K562 (cell line): Measurements from ENCODE around the gene ALDOC. TPM values are rescaled to one million over a fixed set of nuclear protein-coding genes. Genes with fewer than 3 reads are reported as not detected.

Source experiments
- ATAC-seq: fragments of 200-7000 bp; cut with Tn5 transposase; 3 replicates; pipeline ENCODE4 v1.9.1; 2020; ENCODE audit warnings: moderate library complexity
- BruUV-seq: library from RNA; stranded (reverse); fragments of 400-500 nt; replicated peaks from 2 replicates; lab custom pipeline; 2021; lab: Mats Ljungman, UMichigan
- CTCF ChIA-PET: fragments of 300-600 bp; formaldehyde crosslinking; extraction: SDS; loops from one replicate; lab custom pipeline; 2021; ENCODE audit warnings: low intra/inter-chr PET ratio; lab: Yijun Ruan, JAX
- POLR2A ChIA-PET: fragments of 300-600, 350-650 bp; sonication (Branson Sonifier 250); formaldehyde crosslinking; extraction: SDS; loops from one replicate; lab custom pipeline; 2021; ENCODE audit warnings: antibody characterized with exemption, inconsistent platforms; lab: Yijun Ruan, JAX
- DNase-seq, 4 experiments: peaks; one replicate each; pipeline versions ENCODE4 v3.0.0 to v3.0.0-alpha.2; 2011 to 2018; ENCODE audit warnings: low spot score in 3 of 4, mixed read lengths in 3 of 4; ENCODE audit errors: extremely low read depth in 1 of 4
- FAIRE-seq: peaks from 2 replicates; lab custom pipeline; 2011; peaks lifted over from hg19 to GRCh38; lab: Jason Lieb, UNC
- H2AFZ ChIP-seq: 2 replicates; pipeline ENCODE4 v1.6.0; 2011; ENCODE audit warnings: low read depth, low read length, control low read depth, inconsistent platforms
- H3K27ac ChIP-seq: fragments of 200-600 bp; 3 replicates; pipeline ENCODE4 v1.8.0; 2011; ENCODE audit warnings: low read depth, mild to moderate bottlenecking, control low read depth, inconsistent platforms, low read length, moderate library complexity, mixed read lengths; ENCODE audit errors: extremely low read depth
- H3K27me3 ChIP-seq, 2 experiments: fragments of 300-600 bp in 1 of 2; 2 replicates in 1 of 2; 3 replicates in 1 of 2; pipeline versions ENCODE4 v1.6.0 to v1.8.0; 2011; ENCODE audit warnings: inconsistent platforms in 2 of 2, low read length in 2 of 2, mild to moderate bottlenecking in 1 of 2, mixed read lengths in 1 of 2, moderate library complexity in 1 of 2; ENCODE audit not compliant: control insufficient read depth in 2 of 2, insufficient read depth in 2 of 2
- H3K36me3 ChIP-seq: fragments of 300-600 bp; 3 replicates; pipeline ENCODE4 v1.8.0; 2011; ENCODE audit warnings: mild to moderate bottlenecking, low read length, inconsistent platforms; ENCODE audit not compliant: control insufficient read depth, insufficient read depth
- H3K4me1 ChIP-seq, 2 experiments: fragments of 200-600 bp in 1 of 2; replicated peaks in 1 of 2; 2 replicates in 1 of 2; 3 replicates in 1 of 2; pipeline versions ENCODE4 v1.5.1 to v1.8.0; 2011; ENCODE audit warnings: inconsistent platforms in 2 of 2, low read length in 2 of 2, mild to moderate bottlenecking in 1 of 2, mixed read lengths in 1 of 2, moderate library complexity in 1 of 2; ENCODE audit not compliant: control insufficient read depth in 2 of 2, insufficient read depth in 2 of 2
- H3K4me2 ChIP-seq: 2 replicates; pipeline ENCODE4 v1.6.1; 2011; ENCODE audit warnings: low read length, control low read depth, inconsistent platforms, mixed read lengths; ENCODE audit not compliant: insufficient read depth
- H3K4me3 ChIP-seq: fragments of 200-600 bp; sonication (generic), shearing (Covaris generic); 2 replicates; pipeline ENCODE4 v1.5.1; 2016; ENCODE audit warnings: control low read depth, inconsistent platforms
- H3K79me2 ChIP-seq: fragments of 200-600 bp; 3 replicates; pipeline ENCODE4 v1.8.0; 2011; ENCODE audit warnings: low read length, inconsistent platforms; ENCODE audit not compliant: control insufficient read depth, insufficient read depth
- H3K9ac ChIP-seq, 2 experiments: 2 replicates each; pipeline versions ENCODE4 v1.6.0 to v1.6.1; 2011; ENCODE audit warnings: low read depth in 2 of 2, low read length in 2 of 2, control low read depth in 1 of 2, inconsistent platforms in 1 of 2, mild to moderate bottlenecking in 1 of 2, mixed read lengths in 1 of 2; ENCODE audit not compliant: insufficient read depth in 1 of 2
- H3K9me1 ChIP-seq: one replicate; pipeline ENCODE4 v1.6.0; 2011; ENCODE audit warnings: inconsistent platforms, mild to moderate bottlenecking, low read length, moderate library complexity; ENCODE audit not compliant: control insufficient read depth, insufficient read depth
- H3K9me3 ChIP-seq: replicated peaks from 2 replicates; pipeline ENCODE4 v1.5.1; 2011; ENCODE audit warnings: low read depth, low read length, inconsistent platforms; ENCODE audit not compliant: control insufficient read depth, insufficient read depth
- H4K20me1 ChIP-seq: replicated peaks from 2 replicates; pipeline ENCODE4 v1.6.1; 2011; ENCODE audit warnings: low read length, inconsistent platforms, mixed read lengths; ENCODE audit not compliant: control insufficient read depth, insufficient read depth
- NR0B1 ChIP-seq: fragments of 450-650 bp; IDR thresholded peaks from one replicate; pipeline ENCODE4 v1.6.1; 2018; ENCODE audit warnings: mild to moderate bottlenecking, moderate library complexity; ENCODE audit not compliant: partially characterized antibody
- NR2C1 ChIP-seq, 2 experiments: fragments of 450-650 bp; IDR thresholded peaks; 2 replicates each; pipeline ENCODE4 v1.6.1; 2017; ENCODE audit warnings: mild to moderate bottlenecking in 2 of 2, antibody characterized with exemption in 1 of 2, inconsistent platforms in 1 of 2, missing compliant biosample characterization in 1 of 2, missing genetic modification characterization in 1 of 2
- PBX2 ChIP-seq, 2 experiments: IDR thresholded peaks in 1 of 2; conservative IDR thresholded peaks in 1 of 2; 2 replicates each; pipeline ENCODE4 v1.6.1; 2016; ENCODE audit warnings: low read depth in 2 of 2, mild to moderate bottlenecking in 1 of 2, missing compliant biosample characterization in 1 of 2, missing genetic modification characterization in 1 of 2, moderate library complexity in 1 of 2
- RBM17 ChIP-seq: fragments of 200-400 bp; formaldehyde crosslinking; IDR thresholded peaks from 2 replicates; pipeline ENCODE4 v1.6.1; 2017; ENCODE audit warnings: low read depth, mild to moderate bottlenecking, low read length, borderline replicate concordance
- SIN3B ChIP-seq: fragments of 450-650 bp; IDR thresholded peaks from 2 replicates; pipeline ENCODE4 v1.6.1; 2017; ENCODE audit warnings: low read depth, mild to moderate bottlenecking, moderate library complexity
- SP2 ChIP-seq: IDR thresholded peaks from 2 replicates; pipeline ENCODE4 v1.6.1; 2011; ENCODE audit warnings: mild to moderate bottlenecking, low read depth, low read length, moderate library complexity; ENCODE audit not compliant: poor library complexity, severe bottlenecking; ENCODE audit errors: extremely low read depth
- UBTF ChIP-seq, 2 experiments: IDR thresholded peaks; 2 replicates each; pipeline ENCODE4 v1.6.1; 2012; ENCODE audit warnings: improper control_type of control experiment in 2 of 2, low read depth in 2 of 2, low read length in 2 of 2, borderline replicate concordance in 1 of 2
- ZBED1 ChIP-seq: IDR thresholded peaks from 2 replicates; pipeline ENCODE4 v1.6.1; 2014
- ZNF518B ChIP-seq: fragments of 250-450 bp; sonication (Bioruptor Pico); IDR thresholded peaks from 2 replicates; pipeline ENCODE4 v1.5.0; 2021; ENCODE audit warnings: mild to moderate bottlenecking, moderate library complexity
- ZSCAN29 ChIP-seq: fragments of 450-650 bp; IDR thresholded peaks from 2 replicates; pipeline ENCODE4 v1.6.1; 2017
- WGBS: fragments of 100-300 bp; shearing (Covaris generic); methylation state at CpG from one replicate; pipeline ENCODE4 v1.1.6; 2016; ENCODE audit warnings: low coverage, mixed read lengths; ENCODE audit not compliant: insufficient coverage; ENCODE audit errors: missing lambda C conversion rate; 5-methylcytosine and 5-hydroxymethylcytosine counted together
- in situ Hi-C: fragments of 300-500 bp; cut with MboI; formaldehyde crosslinking; loops from 4 replicates; pipeline ENCODE4 v1.15.0; 2018; ENCODE audit warnings: inconsistent platforms, mixed read lengths
- intact Hi-C: fragments of 100-400 bp; cut with micrococcal nuclease; formaldehyde crosslinking; loops from 2 replicates; pipeline ENCODE4 v1.14.2; 2022
- polyA plus RNA-seq, 8 experiments: library from polyadenylated mRNA; depleted of rRNA in 4 of 8; stranded (reverse) in 5 of 8; unstranded in 3 of 8; fragments of >200 nt; fragmentation: Nextera tagmentation in 2 of 8; fragmentation: Illumina TruSeq in 1 of 8; extraction: Ambion mirVana in 2 of 8; extraction: Trizol in 1 of 8; gene quantifications; 2 replicates each; pipeline versions ENCODE4 v1.2.1 to v1.2.3, GENCODE V29; 2011 to 2014; ENCODE audit warnings: inconsistent platforms in 1 of 8, missing spikeins in 1 of 8
- total RNA-seq, 7 experiments: library from RNA; depleted of rRNA in 6 of 7; stranded (reverse); fragments of >200 nt in 6 of 7; fragmentation: Illumina TruSeq in 2 of 7; extraction: Trizol in 2 of 7; gene quantifications; 2 replicates each; pipeline versions ENCODE4 v1.2.1 to v1.2.3, GENCODE V29; 2011 to 2021; ENCODE audit warnings: low replicate concordance in 1 of 7

ALDOC gene
- total and polyA plus RNA-seq, 9 of the 15 experiments (the other 6 are each of a cell fraction or from before 2014, with no cell fraction given), result 43.2 to 263 (median 99.2) TPM

GRCh38 chr17:28615260-28615940, 38.7 kb upstream of the ALDOC start:
- DNase-seq (no peak), ATAC-seq (no peak), FAIRE-seq (no peak)
- Histone ChIP-seq H3K79me2 (no peaks in the 10 kb centered on the region), H3K4me2 (no peak overlapping the region), H3K9me1 (no peaks in the 10 kb centered on the region), H2AFZ (no peak overlapping the region), H3K36me3 (peaks cover 98% of the 10 kb centered on the region), H3K9ac (no peak overlapping the region), H3K4me1 (no peaks in the 10 kb centered on the region), H3K9me3 (no peaks in the 10 kb centered on the region), H3K27me3 (no peaks in the 10 kb centered on the region), H3K27ac (no peak overlapping the region), H4K20me1 (0 out of 2 replicates have a peak, but pooled peaks cover 8% of the 10 kb centered on the region), H3K4me3 (no peak overlapping the region)
- CTCF ChIA-PET, result interaction anchor here (0.6 kb wide), 1 partner anchor 297 kb away, joined by 3 read pairs; no protein-coding TSS in a partner anchor
- POLR2A ChIA-PET, result interaction anchor here (0.5 to 1.9 kb wide), 4 partner anchors 20 to 107 kb away, joined by 3 to 5 read pairs (median 4); no protein-coding TSS in a partner anchor
- 94% methylated on average over 4 of the region's 4 CpGs for WGBS
- in situ Hi-C loops (no loop called here), intact Hi-C loops (no loop called here)
- no TSS peak for BruUV-seq
- TF ChIP-seq SP2 (no peak), ZBED1 (no peak), SIN3B (no peak), PBX2 (CRISPR knock-in tag; IDR thresholded peaks at IDR 0.05; ENCODE audit: low read depth) (no peak), PBX2 (tag; conservative IDR thresholded peaks at IDR 0.05; ENCODE audit: low read depth) (no peak), ZNF518B (CRISPR knock-in tag) (no peak), NR0B1 (no peak), RBM17 (no peak), NR2C1 (IDR thresholded peaks at IDR 0.05) (no peak), NR2C1 (tag; IDR thresholded peaks at IDR 0.05) (no peak), ZSCAN29 (no peak), UBTF (IDR thresholded peaks at IDR 0.05; ENCODE audit: borderline replicate concordance in 1 of 2, low read depth in 2 of 2, low read length in 2 of 2) (no peak)
